Measurements from ENCODE around the gene RPS6KB2. TPM values are rescaled to one million over a fixed set of nuclear protein-coding genes. Genes with fewer than 3 reads are reported as not detected.

RPS6KB2 gene
- total RNA-seq, 1 experiment from 2014 or later = 54.1 TPM

- H3K9ac ChIP-seq (ENCODE audit: low read length) = peak overlapping the region; percentile 92
- no peaks in the 10 kb centered on the region for H3K9me2 ChIP-seq (ENCODE audit: insufficient read depth)
- TF ChIP-seq ELF1 (IDR thresholded peaks at IDR 0.05; ENCODE audit: borderline replicate concordance, low read depth) = no peak
- TF ChIP-seq YY1 (IDR thresholded peaks at IDR 0.05; ENCODE audit: extremely low read depth, insufficient replicate concordance, low read depth, low read length) = no peak
- TF ChIP-seq EZH2phosphoT487 (IDR thresholded peaks at IDR 0.05; ENCODE audit: borderline replicate concordance) = no peak
- TF ChIP-seq ZFX (IDR thresholded peaks at IDR 0.05) = no peak
- TF ChIP-seq SIN3A (IDR thresholded peaks at IDR 0.05; ENCODE audit: low read depth) = no peak
- no peak overlapping the region for H2AFZ ChIP-seq (ENCODE audit: low read depth, low read length, poor library complexity, severe bottlenecking)
- DNase-seq (ENCODE audit: low read depth, low spot score) (no peak), ATAC-seq (no peak)
- H3K4me2 ChIP-seq (ENCODE audit: low read length) = peak overlapping the region; percentile 95
- peak overlapping the region; percentile 71 for H3K27ac ChIP-seq (ENCODE audit: low read depth, low read length)
- ChIA-PET RAD21 (ENCODE audit: low non-redundant PET in 1 of 2, low total read pairs in 2 of 2, uncharacterized antibody in 2 of 2, unreplicated experiment in 2 of 2) (no interaction called here), CTCF (no interaction called here), POLR2A (no interaction called here)
- intact Hi-C loops (cut with micrococcal nuclease) = loop anchor here (2.0 to 5.0 kb wide), 2 partner anchors 35 to 78 kb away; partner anchors contain the start of genes CDK2AP2 and PITPNM1
- H4K20me1 ChIP-seq (ENCODE audit: insufficient read depth) = no peaks in the 10 kb centered on the region
- H3K9me3 ChIP-seq (ENCODE audit: control insufficient read depth in 1 of 2, insufficient read depth in 1 of 2, low read depth in 1 of 2, low read length in 2 of 2) = no peaks in the 10 kb centered on the region
- H3K79me2 ChIP-seq (ENCODE audit: insufficient read depth, low read length) = peaks cover 27% of the 10 kb centered on the region
- H3K36me3 ChIP-seq (ENCODE audit: control insufficient read depth in 1 of 2, insufficient read depth in 2 of 2, low read length in 2 of 2) = peaks cover 10 to 17% of the 10 kb centered on the region in 2 experiments; a peak in 3 of 4 replicates
- no TSS peak for BruUV-seq (replicated peaks)
- peaks cover 11 to 12% of the 10 kb centered on the region in 2 experiments for H3K4me1 ChIP-seq (ENCODE audit: control insufficient read depth in 1 of 2, insufficient read depth in 2 of 2, low read length in 2 of 2)
- H3K4me3 ChIP-seq (replicated peaks in 1 of 2; ENCODE audit: low read depth in 1 of 2, low read length in 2 of 2) = peak overlapping the region; percentile 91 to 98; a peak in 3 of 4 replicates
- H3K27me3 ChIP-seq (ENCODE audit: insufficient read depth, low read length) = no peaks in the 10 kb centered on the region
Measured at GRCh38 chr11:67429722-67430121, 1.4 kb downstream of the RPS6KB2 start.

GRCh38 chr11:67431346-67432249 is 3.3 kb downstream of the RPS6KB2 start:
- Histone ChIP-seq H3K9me3 (ENCODE audit: control insufficient read depth in 1 of 2, insufficient read depth in 1 of 2, low read depth in 1 of 2, low read length in 2 of 2) (no peaks in the 10 kb centered on the region), H3K79me2 (ENCODE audit: insufficient read depth, low read length) (peaks cover 27% of the 10 kb centered on the region), H3K4me2 (ENCODE audit: low read length) (no peak overlapping the region), H3K4me3 (replicated peaks in 1 of 2; ENCODE audit: low read depth in 1 of 2, low read length in 2 of 2) (no peak overlapping the region), H3K4me1 (ENCODE audit: control insufficient read depth in 1 of 2, insufficient read depth in 2 of 2, low read length in 2 of 2) (peaks cover 11 to 18% of the 10 kb centered on the region in 2 experiments), H3K36me3 (ENCODE audit: control insufficient read depth in 1 of 2, insufficient read depth in 2 of 2, low read length in 2 of 2) (peaks cover 10 to 17% of the 10 kb centered on the region in 2 experiments; a peak in 3 of 4 replicates), H3K27ac (ENCODE audit: low read depth, low read length) (no peak overlapping the region), H4K20me1 (ENCODE audit: insufficient read depth) (no peaks in the 10 kb centered on the region), H3K9ac (ENCODE audit: low read length) (no peak overlapping the region), H3K9me2 (ENCODE audit: insufficient read depth) (no peaks in the 10 kb centered on the region), H2AFZ (ENCODE audit: low read depth, low read length, poor library complexity, severe bottlenecking) (no peak overlapping the region), H3K27me3 (ENCODE audit: insufficient read depth, low read length) (no peaks in the 10 kb centered on the region)
- BruUV-seq (replicated peaks) = no TSS peak
- DNase-seq (ENCODE audit: low read depth, low spot score) = no peak
- POLR2A ChIA-PET = no interaction called here
- CTCF ChIA-PET = no interaction called here
- intact Hi-C loops (cut with micrococcal nuclease) = no loop called here
- RAD21 ChIA-PET (ENCODE audit: low non-redundant PET in 1 of 2, low total read pairs in 2 of 2, uncharacterized antibody in 2 of 2, unreplicated experiment in 2 of 2) = no interaction called here
- TF ChIP-seq ZFX (IDR thresholded peaks at IDR 0.05) = no peak
- TF ChIP-seq SRF (IDR thresholded peaks at IDR 0.05; ENCODE audit: low read depth) = no peak
- no peak for TF ChIP-seq CBX3 (IDR thresholded peaks at IDR 0.05; ENCODE audit: low read depth)
- TF ChIP-seq, protein P1, sequence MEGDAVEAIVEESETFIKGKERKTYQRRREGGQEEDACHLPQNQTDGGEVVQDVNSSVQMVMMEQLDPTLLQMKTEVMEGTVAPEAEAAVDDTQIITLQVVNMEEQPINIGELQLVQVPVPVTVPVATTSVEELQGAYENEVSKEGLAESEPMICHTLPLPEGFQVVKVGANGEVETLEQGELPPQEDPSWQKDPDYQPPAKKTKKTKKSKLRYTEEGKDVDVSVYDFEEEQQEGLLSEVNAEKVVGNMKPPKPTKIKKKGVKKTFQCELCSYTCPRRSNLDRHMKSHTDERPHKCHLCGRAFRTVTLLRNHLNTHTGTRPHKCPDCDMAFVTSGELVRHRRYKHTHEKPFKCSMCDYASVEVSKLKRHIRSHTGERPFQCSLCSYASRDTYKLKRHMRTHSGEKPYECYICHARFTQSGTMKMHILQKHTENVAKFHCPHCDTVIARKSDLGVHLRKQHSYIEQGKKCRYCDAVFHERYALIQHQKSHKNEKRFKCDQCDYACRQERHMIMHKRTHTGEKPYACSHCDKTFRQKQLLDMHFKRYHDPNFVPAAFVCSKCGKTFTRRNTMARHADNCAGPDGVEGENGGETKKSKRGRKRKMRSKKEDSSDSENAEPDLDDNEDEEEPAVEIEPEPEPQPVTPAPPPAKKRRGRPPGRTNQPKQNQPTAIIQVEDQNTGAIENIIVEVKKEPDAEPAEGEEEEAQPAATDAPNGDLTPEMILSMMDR (IDR thresholded peaks at IDR 0.05 in 2 of 3, conservative IDR thresholded peaks at IDR 0.05 in 1 of 3; ENCODE audit: borderline replicate concordance in 1 of 3, insufficient read depth in 1 of 3, low read depth in 2 of 3, low read length in 2 of 3) = no peak
- no peak for TF ChIP-seq YY1 (IDR thresholded peaks at IDR 0.05; ENCODE audit: extremely low read depth, insufficient replicate concordance, low read depth, low read length)
- no peak for TF ChIP-seq POLR2A (IDR thresholded peaks at IDR 0.05; ENCODE audit: borderline replicate concordance, extremely low read depth, insufficient read depth, insufficient read length)
- no peak for TF ChIP-seq FOSL1 (IDR thresholded peaks at IDR 0.05; ENCODE audit: low read depth)
- no peak for TF ChIP-seq RAD21 (IDR thresholded peaks at IDR 0.05; ENCODE audit: low read depth)
- TF ChIP-seq SP1 (IDR thresholded peaks at IDR 0.05; ENCODE audit: low read depth) = no peak
- ATAC-seq = no peak
